Measurements from ENCODE around the gene SIGLEC1.

The SIGLEC1 gene

DNA sequence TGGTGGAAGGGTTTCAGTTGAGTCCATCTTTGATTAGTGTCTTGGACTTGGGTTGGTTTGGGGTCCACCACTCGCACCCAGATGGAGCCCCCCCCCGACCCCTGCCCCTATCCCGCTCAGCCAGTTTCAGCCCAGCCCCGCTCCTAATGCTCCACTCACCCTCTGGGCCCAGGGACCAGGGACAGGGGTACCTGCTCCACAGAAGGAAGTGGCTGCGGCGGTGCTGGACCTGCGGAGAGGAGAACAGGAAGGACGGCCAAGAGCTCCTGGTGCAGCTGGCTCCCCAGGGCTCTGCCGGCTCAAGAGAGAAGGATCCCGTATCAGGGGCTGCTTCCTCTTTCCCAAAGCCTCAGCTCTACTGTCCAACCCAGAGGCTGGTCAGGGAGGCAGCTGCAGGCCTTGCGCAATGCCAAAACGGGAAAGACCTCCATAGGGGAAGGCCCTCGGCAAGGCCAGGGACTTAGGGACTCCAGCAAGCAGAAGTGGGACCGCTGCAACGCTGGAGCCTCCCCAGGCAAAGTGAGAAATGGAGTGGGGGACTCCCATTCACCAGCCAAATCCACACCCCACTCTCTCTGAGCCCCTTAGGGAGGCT, at the start of gene SIGLEC1:
TSS of gene SIGLEC1 (minus strand) at position 322 of the 595 bp plus-strand sequence. CDS start 5,472 bp downstream, outside the sequence.
- Histone ChIP-seq H3K36me3 (replicated peaks) (no peaks in the 10 kb centered on the region), H3K9me3 (no peaks in the 10 kb centered on the region), H3K4me1 (no peaks in the 10 kb centered on the region), H3K4me3 (no peak within 1 kb of the TSS), H3K27me3 (ENCODE audit: low read depth) (no peaks in the 10 kb centered on the region)
- in situ Hi-C loops (cut with MboI; ENCODE audit: low sequenced_read_pairs), result loop anchor here (5.0 kb wide), 1 partner anchor 35 kb away; no protein-coding TSS in a partner anchor
- no peak for DNase-seq (ENCODE audit: low spot score in 2 of 2)

DNA sequence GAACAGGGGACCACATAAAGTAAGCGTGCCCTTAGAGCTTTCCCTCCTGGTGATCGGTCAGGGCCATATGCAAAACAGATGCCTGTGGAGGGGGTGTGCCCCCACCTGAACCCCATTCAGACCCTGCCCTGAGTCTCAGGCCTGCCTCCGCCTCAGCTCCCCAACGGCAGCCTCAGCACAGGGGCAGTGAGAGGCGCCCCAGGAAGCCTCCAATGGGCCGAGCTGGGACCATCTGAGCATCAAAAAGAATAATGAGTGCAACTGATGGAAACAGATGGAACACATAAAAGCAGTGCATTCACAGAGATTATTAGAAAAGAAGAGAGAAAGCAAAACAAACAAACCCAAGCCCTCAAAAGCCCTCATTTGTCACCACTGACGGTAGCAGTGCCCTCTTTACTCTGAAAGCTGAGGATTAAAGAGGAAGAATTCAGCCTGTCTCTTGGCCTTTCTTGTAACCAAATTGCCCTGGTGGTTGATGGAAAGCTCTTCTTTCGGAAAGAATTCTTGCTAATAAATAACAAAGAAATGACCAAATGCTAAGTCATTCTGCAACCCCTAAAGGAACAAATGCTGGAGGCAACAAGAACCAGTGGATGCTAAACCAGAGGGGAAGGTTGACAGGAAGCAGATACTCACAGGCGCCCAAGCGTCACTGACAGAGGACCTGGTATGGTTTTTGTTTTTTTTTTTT, 48.4 kb upstream of the SIGLEC1 start:
- H3K4me3 ChIP-seq, result no peak overlapping the region
- no peaks in the 10 kb centered on the region for H3K27me3 ChIP-seq (ENCODE audit: low read depth)
- in situ Hi-C loops (cut with MboI; ENCODE audit: low sequenced_read_pairs), result no loop called here
- peaks cover 33% of the 10 kb centered on the region for H3K36me3 ChIP-seq (replicated peaks)
- no peak for DNase-seq (ENCODE audit: low spot score in 2 of 2)
- no peaks in the 10 kb centered on the region for H3K9me3 ChIP-seq
- H3K4me1 ChIP-seq, result no peaks in the 10 kb centered on the region

DNA sequence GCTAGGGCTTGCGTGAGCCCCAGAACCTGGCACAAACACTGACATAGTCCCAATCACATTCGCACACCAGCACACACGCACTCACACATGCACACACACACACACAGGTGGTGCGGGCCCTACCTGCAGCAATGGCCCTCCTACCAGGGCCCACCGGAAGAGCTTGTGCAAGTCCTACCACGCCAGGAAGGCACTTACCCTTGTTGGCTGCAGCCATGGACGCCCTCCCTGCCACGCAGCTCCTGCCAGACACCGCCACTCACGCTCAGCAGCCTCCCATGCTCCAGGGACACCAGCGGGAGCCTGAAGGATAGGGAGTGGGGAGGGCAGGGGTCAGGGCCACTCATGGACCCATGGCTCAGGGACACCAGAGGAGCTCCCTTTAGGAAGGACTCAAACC, 47.5 kb upstream of the SIGLEC1 start:
- H3K36me3 ChIP-seq (replicated peaks), result peaks cover 29% of the 10 kb centered on the region
- no peak overlapping the region for H3K4me3 ChIP-seq
- H3K27me3 ChIP-seq (ENCODE audit: low read depth), result no peaks in the 10 kb centered on the region
- no peaks in the 10 kb centered on the region for H3K4me1 ChIP-seq
- H3K9me3 ChIP-seq, result no peaks in the 10 kb centered on the region
- in situ Hi-C loops (cut with MboI; ENCODE audit: low sequenced_read_pairs), result no loop called here
- DNase-seq (ENCODE audit: low spot score in 2 of 2), result no peak

- Histone ChIP-seq H3K4me1 (no peaks in the 10 kb centered on the region), H3K27me3 (ENCODE audit: low read depth) (no peaks in the 10 kb centered on the region), H3K36me3 (replicated peaks) (peaks cover 28% of the 10 kb centered on the region), H3K4me3 (no peak overlapping the region), H3K9me3 (no peaks in the 10 kb centered on the region)
- no peak for DNase-seq (ENCODE audit: low spot score in 2 of 2)
- in situ Hi-C loops (cut with MboI; ENCODE audit: low sequenced_read_pairs), result no loop called here
Measured at GRCh38 chr20:3759316-3759823, 47.0 kb upstream of the SIGLEC1 start.

DNA sequence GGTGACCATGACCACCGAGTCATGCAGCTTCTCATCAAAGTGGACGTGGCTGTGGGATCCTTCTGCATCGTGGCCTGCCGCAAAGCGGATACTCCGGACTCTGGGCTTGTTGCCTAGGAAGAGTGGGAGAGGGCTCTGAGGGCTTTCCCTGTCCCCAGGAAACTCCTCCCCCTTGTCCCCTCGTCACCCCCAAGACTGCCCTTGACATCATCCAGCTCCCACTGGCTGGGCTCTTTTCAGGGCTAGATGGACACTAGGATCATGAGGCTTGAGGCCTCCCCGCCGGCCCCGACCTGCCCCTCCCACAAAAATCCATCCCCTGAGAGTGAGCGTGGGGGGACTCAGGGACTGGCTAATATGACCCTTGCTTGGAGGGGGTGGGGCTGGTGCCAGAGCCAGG, 46.2 kb upstream of the SIGLEC1 start:
- Histone ChIP-seq H3K27me3 (ENCODE audit: low read depth) (no peaks in the 10 kb centered on the region), H3K4me1 (no peaks in the 10 kb centered on the region), H3K4me3 (no peak overlapping the region), H3K36me3 (replicated peaks) (peaks cover 28% of the 10 kb centered on the region), H3K9me3 (no peaks in the 10 kb centered on the region)
- DNase-seq (ENCODE audit: low spot score in 2 of 2), result no peak
- in situ Hi-C loops (cut with MboI; ENCODE audit: low sequenced_read_pairs), result no loop called here

DNA sequence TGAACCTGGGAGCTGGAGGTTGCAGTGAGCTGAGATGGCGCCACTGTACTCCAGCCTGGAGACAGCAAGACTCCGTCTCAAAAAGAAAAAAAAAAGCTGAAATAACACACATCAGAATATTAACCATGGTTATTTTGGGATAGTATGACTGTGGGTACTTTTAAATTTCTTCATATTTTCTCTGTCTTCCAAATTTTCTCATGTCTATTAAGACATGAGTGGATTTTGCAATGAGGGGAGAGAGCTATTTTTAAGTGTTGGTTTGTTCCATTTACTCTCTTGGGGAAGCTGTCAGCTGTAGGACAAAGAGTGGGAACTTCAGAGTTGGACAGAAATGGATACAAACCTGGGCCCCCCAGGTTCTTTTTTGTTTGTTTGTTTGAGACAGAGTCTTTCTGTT, 44.9 kb upstream of the SIGLEC1 start:
- in situ Hi-C loops (cut with MboI; ENCODE audit: low sequenced_read_pairs), result no loop called here
- Histone ChIP-seq H3K4me3 (no peak overlapping the region), H3K9me3 (no peaks in the 10 kb centered on the region), H3K4me1 (no peaks in the 10 kb centered on the region), H3K27me3 (ENCODE audit: low read depth) (no peaks in the 10 kb centered on the region), H3K36me3 (replicated peaks) (peaks cover 28% of the 10 kb centered on the region)
- no peak for DNase-seq (ENCODE audit: low spot score in 2 of 2)

DNA sequence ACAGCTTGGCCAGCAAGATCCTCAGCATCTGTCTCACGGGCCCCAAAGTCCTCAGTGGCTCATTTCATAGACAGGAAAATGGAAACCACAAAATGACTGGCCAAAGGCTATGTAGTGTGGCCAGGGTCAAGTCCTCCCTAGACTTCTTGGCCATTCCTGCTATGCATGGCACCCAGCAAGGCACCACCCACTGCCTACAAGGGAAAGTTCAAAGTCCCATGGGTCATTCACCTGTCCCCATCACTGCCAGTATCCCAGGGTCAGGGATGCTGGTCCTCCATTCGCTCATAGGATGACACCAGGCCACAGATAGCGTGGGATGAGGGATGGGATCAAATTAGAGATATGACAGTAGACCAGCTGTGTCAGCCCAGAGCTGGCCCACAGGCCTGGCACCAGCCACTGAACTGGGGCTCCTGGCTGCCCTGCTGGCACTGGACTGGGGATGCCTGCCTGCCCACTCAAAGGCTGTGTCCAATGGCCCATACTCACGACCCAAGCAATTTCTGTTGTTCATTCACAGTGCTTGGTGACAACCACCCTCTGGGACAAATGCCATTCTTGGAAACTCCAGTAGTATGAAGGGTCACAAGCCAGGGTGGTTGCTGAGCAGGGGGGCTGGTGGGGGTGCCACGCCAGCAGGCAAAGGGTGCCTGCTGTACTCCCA, 43.5 kb upstream of the SIGLEC1 start:
- no peaks in the 10 kb centered on the region for H3K4me1 ChIP-seq
- no peaks in the 10 kb centered on the region for H3K27me3 ChIP-seq (ENCODE audit: low read depth)
- H3K4me3 ChIP-seq, result no peak overlapping the region
- in situ Hi-C loops (cut with MboI; ENCODE audit: low sequenced_read_pairs), result no loop called here
- peaks cover 22% of the 10 kb centered on the region for H3K36me3 ChIP-seq (replicated peaks)
- no peaks in the 10 kb centered on the region for H3K9me3 ChIP-seq
- DNase-seq (ENCODE audit: low spot score in 2 of 2), result no peak

- Histone ChIP-seq H3K27me3 (ENCODE audit: low read depth) (no peaks in the 10 kb centered on the region), H3K9me3 (no peaks in the 10 kb centered on the region), H3K4me3 (no peak overlapping the region), H3K4me1 (no peaks in the 10 kb centered on the region), H3K36me3 (replicated peaks) (peaks cover 22% of the 10 kb centered on the region)
- DNase-seq (ENCODE audit: low spot score in 2 of 2), result no peak
- in situ Hi-C loops (cut with MboI; ENCODE audit: low sequenced_read_pairs), result no loop called here
Measured at GRCh38 chr20:3755269-3755668, 42.9 kb upstream of the SIGLEC1 start.

DNA sequence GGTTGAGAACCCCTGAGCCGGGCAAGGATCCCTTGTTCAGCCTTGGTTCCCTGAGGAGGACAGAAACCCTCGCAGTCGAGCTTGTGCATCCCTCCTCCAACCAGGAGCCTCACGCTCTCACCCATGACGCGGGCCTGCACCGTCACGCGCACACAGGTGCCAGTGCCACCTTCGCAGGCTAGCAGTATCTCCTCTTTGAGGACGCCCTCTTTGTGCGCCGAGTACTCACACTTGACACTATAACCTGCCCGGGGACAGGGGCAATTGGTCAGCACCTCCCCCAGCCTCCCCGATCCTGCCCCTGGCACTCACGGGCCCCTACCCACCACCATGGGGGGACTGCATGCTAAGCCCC, 41.9 kb upstream of the SIGLEC1 start:
- DNase-seq (ENCODE audit: low spot score in 2 of 2), result no peak
- in situ Hi-C loops (cut with MboI; ENCODE audit: low sequenced_read_pairs), result no loop called here
- H3K9me3 ChIP-seq, result no peaks in the 10 kb centered on the region
- no peaks in the 10 kb centered on the region for H3K4me1 ChIP-seq
- no peak overlapping the region for H3K4me3 ChIP-seq
- no peaks in the 10 kb centered on the region for H3K27me3 ChIP-seq (ENCODE audit: low read depth)
- H3K36me3 ChIP-seq (replicated peaks), result peaks cover 22% of the 10 kb centered on the region

DNA sequence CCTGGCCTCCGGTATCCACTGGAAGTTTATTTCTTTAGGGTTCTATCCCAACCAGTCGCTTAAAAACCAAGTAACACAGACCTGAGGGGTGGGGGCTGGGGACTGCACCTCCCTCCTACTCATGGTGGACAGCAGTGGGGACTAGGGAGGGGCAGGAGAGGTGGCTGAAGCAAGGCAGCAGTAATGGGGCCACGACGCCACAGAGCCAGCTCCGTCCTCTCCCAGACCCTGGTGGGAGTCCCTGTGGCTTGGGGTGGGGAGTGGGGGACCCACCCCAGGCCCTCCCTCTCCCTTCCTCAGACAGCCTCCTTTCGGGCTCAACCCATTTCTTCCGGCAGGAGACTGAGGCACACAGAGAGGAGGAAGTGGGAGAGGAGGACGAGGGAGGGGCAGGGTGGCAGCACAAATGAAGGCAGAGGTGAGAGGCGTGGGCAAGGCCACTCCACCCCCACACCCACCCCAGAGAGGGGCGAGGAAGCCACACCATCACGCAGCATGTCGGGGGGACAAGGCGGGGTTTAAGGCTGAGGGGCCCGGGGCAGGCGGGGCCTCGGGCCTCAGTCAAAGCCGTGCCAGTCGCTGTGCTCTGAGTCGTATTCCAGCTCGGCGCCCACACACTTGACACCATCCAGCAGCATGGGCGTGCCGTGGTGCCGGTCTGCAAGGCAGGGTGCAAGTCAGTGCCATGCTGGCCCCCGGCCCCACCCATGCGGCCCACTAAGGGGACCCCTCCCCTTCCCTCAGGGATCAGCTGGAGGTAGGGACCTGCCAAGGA, 41.3 kb upstream of the SIGLEC1 start:
- Histone ChIP-seq H3K9me3 (no peaks in the 10 kb centered on the region), H3K27me3 (ENCODE audit: low read depth) (no peaks in the 10 kb centered on the region)
- in situ Hi-C loops (cut with MboI; ENCODE audit: low sequenced_read_pairs), result no loop called here

GRCh38 chr20:3753098-3753497, 40.7 kb upstream of the SIGLEC1 start:
- DNase-seq (ENCODE audit: low spot score in 2 of 2), result peak; percentile 40 to 70
- no peak overlapping the region for H3K4me3 ChIP-seq
- in situ Hi-C loops (cut with MboI; ENCODE audit: low sequenced_read_pairs), result no loop called here
- no peaks in the 10 kb centered on the region for H3K4me1 ChIP-seq
- H3K36me3 ChIP-seq (replicated peaks), result peaks cover 12% of the 10 kb centered on the region
- no peaks in the 10 kb centered on the region for H3K9me3 ChIP-seq
- no peaks in the 10 kb centered on the region for H3K27me3 ChIP-seq (ENCODE audit: low read depth)

More for the DNA sequence above, 41.3 kb upstream of the SIGLEC1 start:
- peaks cover 17% of the 10 kb centered on the region for H3K36me3 ChIP-seq (replicated peaks)
- no peak for DNase-seq (ENCODE audit: low spot score in 2 of 2)
- no peaks in the 10 kb centered on the region for H3K4me1 ChIP-seq
- no peak overlapping the region for H3K4me3 ChIP-seq

GRCh38 chr20:3752386-3752759, 40.0 kb upstream of the SIGLEC1 start:
- Histone ChIP-seq H3K4me1 (no peaks in the 10 kb centered on the region), H3K4me3 (no peak overlapping the region), H3K9me3 (no peaks in the 10 kb centered on the region), H3K36me3 (replicated peaks) (peaks cover 6% of the 10 kb centered on the region), H3K27me3 (ENCODE audit: low read depth) (no peaks in the 10 kb centered on the region)
- in situ Hi-C loops (cut with MboI; ENCODE audit: low sequenced_read_pairs), result no loop called here
- no peak for DNase-seq (ENCODE audit: low spot score in 2 of 2)

- no peaks in the 10 kb centered on the region for H3K9me3 ChIP-seq
- no peak for DNase-seq (ENCODE audit: low spot score in 2 of 2)
- no peaks in the 10 kb centered on the region for H3K27me3 ChIP-seq (ENCODE audit: low read depth)
- no peak overlapping the region for H3K4me3 ChIP-seq
- H3K4me1 ChIP-seq, result no peaks in the 10 kb centered on the region
- H3K36me3 ChIP-seq (replicated peaks), result peaks cover 4% of the 10 kb centered on the region
- in situ Hi-C loops (cut with MboI; ENCODE audit: low sequenced_read_pairs), result no loop called here
Measured at GRCh38 chr20:3751675-3752385, 39.4 kb upstream of the SIGLEC1 start.

Measured in HAP-1 (cell line).